ENCODE results near the gene IGLON5. TPM values are rescaled to one million over a fixed set of nuclear protein-coding genes. Genes with fewer than 3 reads are reported as not detected.

The IGLON5 gene
- total RNA-seq, 1 donor from 2014 or later = 3.7 TPM

DNA sequence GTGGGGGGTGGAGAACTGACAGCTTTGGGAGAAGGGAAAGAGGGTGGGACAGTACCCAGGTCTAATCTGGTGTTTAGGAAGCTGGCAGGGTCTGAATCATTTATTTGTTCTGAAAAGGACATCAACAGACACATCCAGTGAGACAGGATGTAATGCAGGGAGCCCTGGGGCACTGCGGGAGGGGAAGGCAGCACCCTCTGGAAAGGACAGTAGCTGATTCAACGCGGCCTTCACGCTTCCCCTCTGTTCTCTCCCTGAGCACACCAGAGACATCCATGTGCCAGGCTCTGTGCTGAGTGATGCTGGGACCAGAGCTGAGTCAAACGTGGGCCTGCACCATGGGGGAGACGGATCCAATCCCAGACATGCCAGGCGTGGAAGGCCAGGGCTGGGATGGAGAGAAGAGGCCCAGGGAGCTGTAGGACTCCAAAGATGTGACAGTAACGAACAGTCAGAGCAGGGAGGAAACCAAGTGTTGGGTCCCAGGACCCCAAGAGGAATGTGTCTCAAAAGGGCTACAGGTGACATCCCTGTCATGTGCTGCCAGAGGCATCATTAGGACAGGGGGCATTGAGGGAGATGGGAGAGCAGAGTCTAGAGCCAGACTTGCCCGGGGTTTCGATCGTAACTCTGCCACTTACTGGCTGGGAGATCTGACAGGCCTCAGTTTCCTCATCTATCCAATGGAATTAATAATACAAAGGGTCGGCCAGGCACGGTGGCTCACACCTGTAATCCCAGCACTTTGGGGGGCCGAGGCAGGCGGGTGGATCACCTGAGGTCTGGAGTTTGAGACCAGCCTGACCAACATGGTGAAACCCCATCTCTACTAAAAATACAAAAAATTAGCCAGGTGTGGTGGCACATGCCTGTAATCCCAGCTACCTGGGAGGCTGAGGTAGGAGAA, 53.0 kb downstream of the IGLON5 start:
- no peak for DNase-seq (ENCODE audit: low spot score)

DNA sequence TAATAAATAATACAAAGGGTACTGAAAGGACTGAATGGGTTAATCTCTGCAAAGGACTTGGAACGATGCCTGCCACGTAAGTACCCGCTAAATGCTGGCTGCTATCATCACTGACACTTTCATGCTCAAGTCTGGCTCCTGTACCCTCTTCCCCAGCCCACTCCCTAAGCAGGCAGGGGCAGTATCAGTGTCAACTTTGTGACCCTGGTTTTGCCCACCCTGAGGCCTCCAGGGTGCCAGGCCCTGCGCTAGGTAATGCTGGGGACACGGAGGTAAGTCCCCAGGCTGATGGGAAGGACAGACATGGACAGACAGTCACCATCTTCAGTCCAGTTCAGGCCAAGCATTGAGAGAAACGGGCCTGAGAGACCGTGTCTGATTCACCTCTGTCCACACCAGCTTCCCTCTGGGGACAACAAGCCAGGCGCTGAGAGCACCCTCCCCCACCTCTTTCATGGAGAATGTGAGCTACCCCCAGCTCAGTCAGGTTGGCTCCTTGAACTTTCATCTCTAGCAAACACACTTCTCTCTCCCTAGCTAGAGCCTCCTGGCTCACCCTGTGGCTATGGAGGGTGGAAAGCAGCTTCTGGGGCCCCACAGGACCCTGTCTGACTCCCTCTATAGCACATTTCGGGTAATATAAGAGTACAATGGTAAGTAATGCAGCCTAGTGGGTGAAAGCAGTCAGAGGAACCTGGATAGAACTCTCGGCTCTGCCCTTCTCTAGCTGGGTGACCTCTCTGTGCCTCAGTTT, 53.9 kb downstream of the IGLON5 start:
- DNase-seq (ENCODE audit: low spot score) = no peak

DNA sequence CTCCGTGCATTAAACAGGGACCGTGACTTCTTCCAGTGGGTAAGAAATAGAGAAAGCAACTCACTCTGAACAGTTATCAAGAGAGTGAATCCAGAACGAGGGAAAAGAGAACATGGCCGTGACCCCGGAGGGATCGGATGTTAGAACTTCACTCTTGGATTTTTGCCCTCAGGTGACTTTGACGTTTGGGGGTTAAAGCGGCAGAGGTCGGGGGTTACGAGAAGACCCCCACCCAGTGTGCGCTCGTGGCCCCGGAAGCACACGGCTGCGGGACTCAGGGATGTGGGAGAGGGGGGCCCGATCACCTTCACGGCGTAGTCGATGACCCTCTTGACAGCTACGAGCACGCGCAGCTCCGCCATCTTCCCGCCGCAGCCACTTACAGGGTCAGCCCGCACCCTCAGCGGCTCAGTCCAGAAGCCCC, 54.5 kb downstream of the IGLON5 start, which contains the start of gene ETFB:
ETFB (minus strand) TSS at position 424 of the 424 bp plus-strand sequence; CDS start at position 362, 62 bp downstream.
- DNase-seq (ENCODE audit: low spot score) = no peak

DNA sequence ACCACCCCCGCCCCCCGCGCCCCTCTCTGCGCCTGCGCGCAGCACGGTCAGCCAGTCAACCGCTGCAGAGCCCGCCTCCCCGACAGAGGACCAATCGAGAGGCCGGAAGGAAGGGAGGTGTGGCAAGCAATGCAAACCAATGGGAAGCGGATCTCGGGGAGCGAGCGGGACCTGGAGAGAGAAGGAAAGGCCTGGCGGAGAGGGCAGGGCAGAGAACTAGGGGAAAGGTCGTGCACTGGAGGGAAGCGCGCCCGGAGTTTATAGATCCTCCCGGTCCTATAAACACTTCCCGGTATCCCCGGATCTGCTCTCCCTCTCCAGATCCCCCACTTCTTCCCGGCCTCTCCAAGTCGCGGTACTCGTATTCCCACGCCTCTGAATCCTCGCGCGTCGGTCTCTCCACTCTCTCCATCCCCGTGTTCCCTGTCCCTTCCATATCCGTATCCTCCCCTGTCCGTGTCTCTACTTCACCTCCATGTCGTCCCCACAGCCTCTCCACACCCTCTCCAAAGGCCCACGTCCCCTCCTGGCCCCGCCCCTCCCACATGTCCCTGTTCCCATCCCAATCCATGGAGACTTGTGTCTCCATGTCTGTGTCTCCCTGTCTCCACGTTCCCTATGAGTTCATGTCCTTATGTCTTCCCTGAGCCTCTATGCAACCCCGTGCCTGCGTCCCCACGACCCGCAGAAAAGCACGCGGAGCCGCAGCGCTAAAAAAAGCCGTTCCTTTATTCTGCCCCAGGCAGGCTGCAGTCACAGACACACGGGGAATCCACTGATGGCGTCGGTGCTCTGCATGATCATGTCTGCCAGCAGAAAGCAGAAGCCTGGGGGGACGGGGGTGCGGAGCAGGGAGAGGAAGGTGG, 55.2 kb downstream of the IGLON5 start:
- peak; percentile 98 for DNase-seq (ENCODE audit: low spot score)

DNA sequence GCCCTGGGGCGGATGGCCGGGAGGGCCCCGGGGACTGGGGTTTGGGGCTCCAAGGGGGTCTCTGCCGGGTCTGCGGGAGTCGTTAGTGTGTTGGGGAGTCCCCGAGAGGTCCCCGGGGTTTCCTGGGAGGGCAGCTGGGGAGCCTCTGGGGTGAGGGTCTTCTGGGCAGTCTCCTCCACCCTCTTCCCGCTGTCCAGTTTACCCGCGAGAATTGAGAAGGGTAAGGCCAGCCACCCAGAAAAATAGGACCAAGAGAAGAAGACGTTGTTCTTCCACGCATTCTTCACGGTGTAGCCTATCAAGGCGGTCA, 55.8 kb downstream of the IGLON5 start:
- DNase-seq (ENCODE audit: low spot score) = no peak

DNA sequence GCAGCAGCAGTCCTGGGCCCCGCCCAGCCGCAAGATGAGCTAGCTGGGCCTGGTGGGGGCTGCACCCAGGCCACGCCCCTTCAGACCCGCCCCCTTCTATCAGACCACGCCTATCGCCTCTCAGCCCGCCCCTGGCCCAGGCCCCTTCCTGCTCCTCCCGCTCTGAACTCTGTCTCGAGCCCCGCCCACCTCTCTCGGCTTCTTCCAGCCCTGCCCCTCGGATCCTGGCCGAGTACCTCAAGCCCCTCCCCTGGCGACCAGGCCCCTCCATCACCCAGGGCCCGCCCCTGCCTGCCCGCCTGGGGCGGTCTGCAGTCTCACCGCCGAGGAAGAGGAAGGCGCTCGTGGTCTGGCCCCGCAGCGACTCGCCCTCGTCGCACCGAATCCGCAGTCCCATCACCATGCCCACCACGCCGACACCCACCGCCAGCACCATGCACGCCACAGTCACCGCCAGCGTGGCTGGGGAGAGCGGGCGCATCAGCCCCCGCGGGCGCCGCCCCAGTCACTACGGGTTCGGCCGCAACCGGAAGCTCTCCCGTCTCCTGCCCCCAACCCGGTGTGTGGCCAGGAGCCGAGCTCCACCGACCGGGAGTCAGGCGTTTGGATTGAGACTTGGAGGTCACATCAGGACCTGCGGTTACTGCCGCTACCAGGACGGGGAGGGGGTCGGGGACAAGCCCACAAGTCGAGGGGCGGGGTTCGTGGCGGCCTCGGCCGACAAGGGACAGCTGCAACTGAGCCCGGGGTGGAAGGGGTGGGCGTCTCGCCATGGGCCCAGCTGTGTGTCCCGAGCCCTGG, 56.3 kb downstream of the IGLON5 start:
- DNase-seq (ENCODE audit: low spot score) = peak; percentile 100

DNA sequence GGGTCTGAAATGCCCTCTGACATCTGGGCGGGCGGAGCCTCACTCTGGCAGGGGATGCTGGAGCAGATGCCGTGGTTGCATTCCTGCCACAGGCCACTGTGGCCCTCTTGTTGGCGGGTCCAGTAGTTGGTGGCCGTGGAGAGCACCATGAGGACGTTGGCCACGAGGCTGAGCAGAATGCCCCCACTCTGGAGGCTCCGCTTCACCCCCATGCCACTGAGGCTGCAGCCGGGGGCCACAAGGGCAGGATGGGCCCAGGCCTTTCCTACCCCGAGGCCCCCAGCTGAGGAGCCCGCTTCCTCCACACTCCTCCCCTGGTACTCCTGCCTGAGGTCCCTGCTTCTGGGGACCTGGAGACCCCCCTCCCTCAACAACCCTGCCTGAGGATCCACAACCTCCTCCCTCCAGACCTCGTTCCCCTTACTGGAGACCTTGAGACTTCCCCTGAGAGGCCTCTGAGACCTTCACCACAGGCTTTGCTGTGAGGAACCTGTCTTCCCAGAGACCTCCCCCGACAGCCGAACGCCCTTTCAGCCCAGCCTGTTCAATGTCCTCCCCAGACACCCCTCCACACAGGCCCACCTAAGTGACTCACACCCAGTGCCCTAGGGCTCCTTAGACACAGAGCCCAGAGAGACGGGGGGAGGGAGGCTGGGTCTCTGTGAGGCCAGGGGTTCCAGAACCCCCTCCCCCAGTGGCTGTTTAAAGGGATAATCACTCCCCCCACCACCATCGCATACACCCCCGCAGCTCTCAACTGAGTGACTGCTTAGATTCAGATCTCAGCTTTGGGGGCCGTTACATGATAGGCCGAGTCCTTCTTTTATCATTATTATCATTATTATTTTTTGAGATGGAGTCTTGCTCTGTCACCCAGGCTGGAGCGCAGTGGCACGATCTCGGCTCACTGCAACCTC, 57.2 kb downstream of the IGLON5 start, which contains the start of gene CLDND2:
CLDND2 (minus strand) TSS at position 638 of the 917 bp plus-strand sequence; CDS start at position 212, 426 bp downstream.
- no peak for DNase-seq (ENCODE audit: low spot score)

DNA sequence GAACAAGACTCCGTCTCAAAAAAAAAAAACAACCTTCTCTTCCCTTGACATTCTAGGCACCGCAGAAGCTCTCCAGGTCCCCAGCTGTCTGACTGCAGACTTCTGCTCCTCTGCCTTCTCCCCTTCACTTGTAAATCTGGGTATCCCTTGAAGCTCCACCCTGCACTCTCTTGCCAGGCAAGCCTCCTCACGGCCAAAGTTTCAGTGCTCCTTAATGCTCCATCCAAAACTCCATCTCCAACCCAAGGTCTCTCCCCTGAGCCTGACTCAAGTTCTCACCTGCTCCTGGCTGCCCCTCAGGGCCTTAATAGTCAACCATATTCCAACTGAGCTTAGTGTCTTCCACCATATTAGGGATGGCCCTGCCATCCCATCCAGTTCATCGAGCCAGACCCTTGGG, 58.8 kb downstream of the IGLON5 start:
- DNase-seq (ENCODE audit: low spot score) = no peak

DNA sequence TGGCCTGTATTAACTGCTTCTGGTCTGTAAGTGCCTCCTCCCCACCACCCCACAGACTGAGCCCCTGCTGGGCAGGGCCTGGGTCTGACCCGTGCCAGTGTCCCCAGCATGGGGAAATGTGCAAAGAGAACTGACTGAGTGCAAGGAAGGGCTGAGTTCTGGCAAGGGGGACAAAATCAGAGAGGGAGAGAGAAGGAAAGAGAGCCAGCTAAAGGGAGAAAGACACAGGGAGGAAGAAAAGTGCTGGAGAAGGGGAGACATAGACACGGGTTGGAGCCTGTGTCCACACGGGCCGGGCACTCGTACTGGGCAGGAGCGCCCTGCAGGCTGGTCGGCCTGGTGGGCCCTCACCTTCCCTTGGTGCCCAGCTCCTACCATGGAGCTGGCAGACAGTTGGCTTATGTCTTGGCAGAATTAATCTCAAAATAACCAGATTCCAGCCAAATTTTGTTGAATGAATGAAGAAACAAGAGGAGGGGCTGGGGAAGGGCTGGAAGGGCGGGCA, 59.8 kb downstream of the IGLON5 start:
- DNase-seq (ENCODE audit: low spot score) = no peak

DNA sequence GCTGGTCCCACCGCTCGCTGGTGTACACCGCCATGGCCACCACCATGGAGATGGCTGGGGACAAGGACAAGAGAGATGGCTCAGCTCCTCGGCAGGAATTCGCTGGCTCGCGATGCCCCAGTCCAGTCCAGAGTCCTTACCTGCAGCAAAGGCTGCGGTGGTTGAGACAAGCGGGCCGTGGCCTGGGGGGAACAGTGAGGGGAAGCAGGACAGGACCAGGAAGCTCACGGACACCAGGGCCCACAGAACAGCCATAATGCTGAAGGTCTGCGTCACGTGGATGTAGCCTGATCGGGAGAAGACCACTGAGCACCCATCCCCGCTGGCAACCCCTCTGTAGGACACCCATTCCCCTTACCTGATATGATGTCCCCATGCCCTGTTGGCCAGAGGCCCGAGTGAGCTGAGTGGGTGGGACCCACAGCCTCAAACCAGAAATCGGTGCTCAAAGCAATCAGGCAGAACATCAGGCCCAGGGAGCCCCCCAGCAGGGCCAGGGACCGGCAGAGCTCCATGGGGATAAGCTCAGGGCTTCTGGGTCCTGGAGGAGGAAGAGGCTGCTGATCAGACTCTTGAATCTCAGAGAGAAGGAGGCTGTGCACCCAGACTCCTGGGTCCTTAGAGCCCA, 60.7 kb downstream of the IGLON5 start:
- no peak for DNase-seq (ENCODE audit: low spot score)

DNA sequence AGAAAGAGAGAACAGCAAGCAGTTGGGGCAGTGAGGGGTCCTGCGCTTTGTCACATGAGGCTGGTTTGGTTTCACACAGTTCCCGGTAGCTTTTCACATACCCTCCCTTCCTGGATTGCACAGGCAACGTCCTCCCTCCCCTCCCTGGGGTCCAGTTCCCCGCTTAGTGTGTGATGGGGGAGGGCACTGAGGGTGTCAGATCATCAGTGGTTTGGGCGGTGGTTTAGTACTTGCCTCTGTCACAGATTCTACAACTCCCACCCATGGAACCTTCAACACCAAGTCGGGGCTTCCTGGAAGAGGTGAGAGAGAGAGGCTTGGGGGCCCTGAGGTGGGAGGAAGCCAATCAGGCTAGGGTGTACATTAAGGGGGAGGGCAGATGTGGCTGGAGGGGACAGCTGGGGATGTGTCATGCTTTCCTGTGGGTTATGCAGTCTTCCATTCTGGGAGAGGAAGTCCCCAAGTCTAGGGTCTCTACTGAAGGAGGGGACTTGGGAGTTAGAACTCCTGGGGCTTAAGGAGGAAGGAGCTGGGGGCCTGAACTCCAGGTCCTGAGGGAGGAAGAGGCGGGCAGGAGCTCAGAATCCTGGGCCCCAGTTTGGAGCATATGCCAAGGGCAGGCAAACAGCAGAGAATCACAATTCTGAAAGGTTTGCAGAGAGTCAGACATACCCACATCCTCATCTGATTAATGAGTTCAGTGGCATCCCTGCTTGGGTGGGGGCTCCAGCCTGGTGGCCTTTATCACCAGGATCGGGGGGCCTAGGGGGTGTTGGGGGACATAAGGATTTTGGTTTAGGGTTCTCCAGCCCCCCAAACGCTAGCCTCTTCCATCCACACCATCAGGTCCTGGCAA, 61.4 kb downstream of the IGLON5 start, which contains the start of gene NKG7:
NKG7 (minus strand) TSS at position 6 of the 856 bp plus-strand sequence. CDS start 119 bp downstream, outside the sequence.
- DNase-seq (ENCODE audit: low spot score) = no peak

DNA sequence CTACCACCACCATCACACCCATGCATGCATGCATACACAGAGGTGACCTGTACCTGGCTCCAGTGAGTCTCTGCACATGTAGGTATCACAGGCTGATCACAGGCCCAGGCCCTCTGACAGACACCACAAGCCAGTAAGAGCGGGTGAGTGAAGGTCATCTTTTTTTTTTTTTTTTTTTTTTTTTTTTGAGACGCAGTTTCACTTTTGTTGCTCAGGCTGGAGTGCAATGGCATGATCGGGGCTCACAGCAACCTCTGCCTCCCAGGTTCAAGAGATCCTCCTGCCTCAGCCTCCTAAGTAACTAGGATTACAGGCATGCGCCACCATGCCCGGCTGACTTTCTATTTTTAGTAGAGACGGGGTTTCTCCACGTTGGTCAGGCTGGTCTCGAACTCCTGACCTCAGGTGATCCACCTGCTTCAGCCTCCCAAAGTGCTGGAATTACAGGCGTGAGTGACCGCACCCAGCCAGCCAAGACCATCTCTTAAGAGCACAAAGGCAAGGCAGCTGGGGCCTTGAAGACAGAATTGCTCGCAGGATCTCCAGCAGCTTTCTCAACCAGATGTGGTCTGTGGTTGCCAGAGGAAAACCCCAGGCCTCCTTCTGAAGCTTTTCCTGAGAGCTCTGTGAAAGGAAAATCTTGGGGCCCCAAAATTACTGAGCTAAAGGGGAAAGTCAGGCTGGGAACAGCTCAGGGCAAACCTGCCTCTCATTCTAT, 64.2 kb downstream of the IGLON5 start:
- DNase-seq (ENCODE audit: low spot score) = no peak

DNA sequence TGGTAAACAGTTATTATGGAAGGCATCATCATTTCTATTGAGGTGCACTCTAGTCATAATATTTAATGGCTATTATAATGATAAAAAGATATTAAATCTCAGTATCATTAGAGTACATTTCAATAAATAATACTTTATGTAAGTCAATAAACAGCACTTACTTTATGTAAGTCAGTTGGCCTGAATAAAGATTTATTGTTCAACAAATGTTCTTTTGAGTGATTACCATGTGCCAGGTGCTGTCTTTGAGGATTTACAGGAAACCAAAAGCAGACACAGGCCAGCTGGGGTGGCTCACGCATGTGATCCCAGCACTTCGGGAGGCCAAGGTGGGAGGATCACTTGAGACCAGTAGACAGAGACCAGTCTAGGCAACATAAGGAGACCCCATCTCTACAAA, 66.0 kb downstream of the IGLON5 start:
- DNase-seq (ENCODE audit: low spot score) = no peak

DNA sequence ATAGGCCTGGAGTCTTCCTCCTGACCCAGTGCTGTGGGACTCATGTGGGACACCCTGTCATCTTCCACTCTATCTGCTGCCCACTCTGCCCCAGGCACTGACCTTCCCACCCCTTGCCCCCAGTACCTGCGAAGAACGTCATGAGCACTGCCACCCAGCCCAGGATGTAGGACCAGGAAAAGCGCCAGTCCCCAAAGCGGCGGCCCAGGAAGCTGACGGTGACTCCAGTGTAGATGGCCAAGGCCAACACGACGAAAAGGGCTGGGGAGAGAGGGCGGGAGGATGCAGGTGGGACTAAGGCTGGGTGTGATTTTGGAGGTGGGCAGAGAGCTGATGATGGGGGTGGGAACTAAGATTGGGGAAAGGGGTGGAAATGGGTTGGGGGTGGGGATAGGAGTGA, 68.9 kb downstream of the IGLON5 start:
- DNase-seq (ENCODE audit: low spot score) = no peak
